GM18498 (cell line): Measurements from ENCODE around the gene RANGAP1.
"Not testable (repeated sequence)": the region's sequence is repeated elsewhere in the genome, so short reads cannot be mapped to it uniquely, and the experiment has no call there.

Experiments used
- ATAC-seq: cut with Tn5 transposase; IDR thresholded peaks from one replicate; pipeline ENCODE4 v1.9.1; 2021; ENCODE audit warnings: mild to moderate bottlenecking, moderate library complexity; ENCODE audit not compliant: unreplicated experiment

RANGAP1 gene

DNA sequence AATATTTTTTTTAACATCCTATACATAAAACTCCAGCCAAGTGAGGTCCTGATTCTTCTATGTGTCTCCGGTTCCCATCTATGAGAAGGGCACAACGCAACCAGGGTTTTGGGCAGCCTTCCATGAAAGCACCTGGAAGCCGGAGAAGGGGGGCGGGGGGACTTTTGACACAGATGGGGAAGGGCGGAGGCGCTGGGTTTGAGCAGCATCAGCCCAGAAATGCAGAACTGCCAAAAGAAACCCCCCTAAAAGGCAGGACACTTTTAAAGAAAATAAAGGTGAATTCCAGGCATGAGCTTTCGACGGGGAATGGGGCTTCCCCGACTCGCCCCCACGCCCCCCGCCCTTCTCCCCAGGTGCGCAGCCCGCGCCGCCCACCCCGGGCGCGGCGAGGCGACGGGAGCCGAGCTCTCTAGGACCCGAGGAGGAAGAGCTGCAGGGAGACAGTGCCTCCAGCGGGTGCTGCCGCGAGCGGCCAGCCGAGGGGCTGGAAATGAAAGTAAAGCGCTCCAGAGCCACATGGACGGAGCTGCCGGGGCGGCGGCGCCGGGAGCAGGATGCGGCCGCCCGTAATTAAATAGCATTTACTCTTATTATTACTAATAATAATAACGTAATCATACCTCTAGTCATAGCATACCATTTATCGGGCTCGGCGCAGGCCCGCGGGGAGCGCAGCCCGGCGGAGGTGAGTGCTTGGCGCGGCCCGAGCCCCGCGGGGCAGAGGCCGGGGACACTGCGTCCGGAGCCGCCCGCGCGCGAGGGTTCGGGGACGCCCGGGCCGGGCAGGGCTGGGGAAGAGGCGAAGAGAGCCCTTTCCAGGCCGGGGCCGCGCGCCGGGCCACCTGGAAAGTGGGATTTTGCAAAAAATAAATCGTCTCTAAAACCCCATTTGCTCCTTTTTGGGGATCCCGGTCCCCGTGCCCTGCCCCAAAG, 15.4 kb upstream of the RANGAP1 start, which contains the start of gene ZC3H7B:
ZC3H7B (plus strand) TSS at position 441 of the 936 bp plus-strand sequence. CDS start 19,136 bp downstream, outside the sequence.
- peak; percentile 92 for ATAC-seq

DNA sequence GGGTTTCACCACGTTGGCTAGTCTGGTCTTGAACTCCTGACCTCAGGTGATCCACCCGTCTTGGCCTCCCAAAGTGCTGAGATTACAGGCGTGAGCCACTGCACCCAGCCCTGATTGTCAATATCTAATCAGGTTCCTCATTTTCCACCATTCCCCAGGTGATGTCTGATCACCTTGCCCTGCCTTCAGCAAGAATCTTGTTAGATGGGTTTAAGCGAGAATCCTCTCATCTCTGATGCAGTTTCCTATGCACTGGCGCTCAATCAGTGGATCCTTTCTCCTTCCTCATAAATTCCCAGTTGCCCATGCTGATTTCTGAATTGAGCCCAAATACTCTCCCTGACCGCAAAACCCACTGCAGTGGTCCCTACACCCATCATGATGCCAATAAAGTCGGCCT, 14.7 kb upstream of the RANGAP1 start:
- no peak for ATAC-seq

DNA sequence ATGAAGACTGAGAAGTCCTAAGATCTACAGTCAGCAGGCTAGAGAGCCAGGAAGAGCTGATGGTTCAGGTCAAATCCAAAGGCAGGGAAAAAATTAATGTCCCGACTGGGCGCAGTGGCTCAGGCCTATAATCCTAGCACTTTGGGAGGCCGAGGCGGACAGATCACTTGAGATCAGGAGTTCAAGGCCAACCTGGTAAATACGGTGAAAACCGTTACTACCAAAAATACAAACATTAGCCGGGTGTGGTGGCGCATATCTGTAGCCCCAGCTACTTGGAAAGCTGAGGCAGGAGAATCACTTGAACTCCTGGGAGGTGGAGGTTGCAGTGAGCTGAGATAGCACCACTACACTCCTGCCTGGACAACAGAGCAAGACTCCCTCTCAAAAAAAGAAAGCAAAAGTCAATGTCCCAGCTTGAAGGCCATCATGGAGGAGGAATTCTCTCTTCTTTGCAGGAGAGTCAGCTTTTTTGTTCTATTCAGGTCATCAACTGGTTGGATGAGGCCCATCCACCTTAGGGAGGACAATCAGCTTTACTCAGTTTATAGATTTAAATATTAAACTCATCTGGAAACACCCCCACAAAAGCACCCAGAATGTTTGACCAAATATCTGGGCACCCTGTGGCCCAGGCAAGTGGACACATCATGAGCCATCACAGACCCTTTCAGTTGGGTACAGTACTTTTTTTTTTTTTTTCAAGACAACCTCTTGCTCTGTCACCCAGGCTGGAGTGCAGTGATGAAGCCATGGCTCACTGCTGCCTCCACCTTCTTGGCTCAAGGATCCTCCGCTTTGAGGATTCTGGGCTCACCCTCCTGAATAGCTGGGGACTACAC, 11.1 kb upstream of the RANGAP1 start:
- ATAC-seq, result no peak

GRCh38 chr22:41294816-41295215, 8.8 kb upstream of the RANGAP1 start:
- ATAC-seq, result not testable (repeated sequence)

DNA sequence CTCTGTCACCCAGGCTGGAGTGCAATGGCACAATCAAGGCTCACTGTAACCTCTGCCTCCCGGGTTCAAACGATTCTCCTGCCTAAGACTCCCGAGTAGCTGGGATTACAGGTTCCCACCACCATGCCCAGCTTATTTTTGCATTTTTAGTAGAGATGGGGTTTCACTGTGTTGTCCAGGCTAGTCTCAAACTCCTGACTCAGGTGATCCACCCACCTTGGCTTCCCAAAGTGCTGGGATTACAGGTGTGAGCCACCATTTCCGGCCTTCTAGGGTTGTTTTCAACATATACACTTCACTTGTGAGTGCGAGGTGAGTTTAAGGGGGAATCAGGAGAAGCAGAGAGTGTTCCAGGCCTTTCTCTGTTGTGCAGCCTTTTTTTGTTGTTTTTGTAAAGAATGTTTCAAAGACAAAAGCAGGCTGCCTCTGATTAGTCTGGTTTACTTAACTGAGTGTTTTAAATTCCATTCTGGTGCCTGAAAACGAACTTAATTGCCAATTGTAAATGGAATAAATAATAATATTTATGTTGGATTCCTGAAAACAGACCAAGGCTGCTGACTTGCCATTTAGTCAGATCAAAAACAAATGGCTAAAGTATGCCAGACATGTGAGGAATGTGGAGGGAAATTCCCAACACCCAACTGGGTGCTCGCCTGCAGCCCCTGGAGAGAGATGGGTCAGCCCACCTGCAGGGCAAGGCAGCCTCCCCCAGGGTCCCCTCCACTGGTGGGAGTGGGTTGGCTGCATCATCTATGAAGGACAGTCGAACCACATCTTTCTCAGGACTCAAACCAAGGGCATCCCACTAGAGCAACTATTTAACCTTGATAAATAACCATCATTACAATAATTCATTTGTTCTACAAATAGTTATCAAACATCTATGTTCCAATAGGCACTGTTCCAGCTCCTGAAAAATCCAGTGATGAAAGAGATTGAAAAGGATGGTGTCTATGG, 4.6 kb upstream of the RANGAP1 start:
- no peak for ATAC-seq

DNA sequence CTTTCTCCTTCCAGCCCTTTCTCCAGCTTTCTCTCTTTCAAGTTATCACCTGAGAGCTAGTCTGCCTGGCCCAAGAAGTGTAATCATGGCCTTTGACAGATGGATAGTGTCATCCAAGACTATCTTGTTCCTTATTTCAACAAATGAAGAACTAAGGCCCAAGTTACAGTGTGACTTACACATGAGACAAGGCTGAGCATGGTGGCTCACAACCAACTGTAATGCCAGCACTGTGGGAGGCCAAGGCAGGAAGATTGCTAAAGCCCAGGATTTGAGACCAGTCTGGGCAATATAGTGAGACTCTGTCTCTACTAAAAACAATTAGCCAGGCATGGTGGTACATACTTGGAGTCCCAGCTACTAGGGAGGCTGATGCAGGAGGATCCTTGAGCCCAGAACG, 3.7 kb upstream of the RANGAP1 start:
- ATAC-seq, result no peak

GRCh38 chr22:41288245-41288946, 2.4 kb upstream of the RANGAP1 start:
- no peak for ATAC-seq

DNA sequence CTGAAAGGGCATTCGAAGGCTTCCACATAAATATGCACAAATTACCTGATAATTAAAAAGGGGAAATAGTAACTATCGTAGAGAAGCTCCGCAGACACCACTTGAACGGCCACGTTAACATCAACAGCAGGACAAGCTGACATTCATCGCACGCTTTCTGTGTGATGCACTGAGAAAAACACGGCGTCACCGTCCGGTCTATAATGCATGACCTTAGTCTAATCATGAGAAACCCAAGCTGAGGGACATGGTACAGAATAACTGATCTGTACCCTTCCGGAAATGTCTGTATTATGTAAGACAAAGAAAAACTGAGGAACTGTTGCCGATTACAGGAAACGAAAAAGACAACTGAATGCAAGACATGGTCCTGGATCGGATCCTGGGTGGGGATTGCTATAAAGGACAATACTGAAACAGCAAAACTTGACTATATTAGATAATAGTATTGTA, 678 bp upstream of the RANGAP1 start:
- peak; percentile 20 for ATAC-seq

DNA sequence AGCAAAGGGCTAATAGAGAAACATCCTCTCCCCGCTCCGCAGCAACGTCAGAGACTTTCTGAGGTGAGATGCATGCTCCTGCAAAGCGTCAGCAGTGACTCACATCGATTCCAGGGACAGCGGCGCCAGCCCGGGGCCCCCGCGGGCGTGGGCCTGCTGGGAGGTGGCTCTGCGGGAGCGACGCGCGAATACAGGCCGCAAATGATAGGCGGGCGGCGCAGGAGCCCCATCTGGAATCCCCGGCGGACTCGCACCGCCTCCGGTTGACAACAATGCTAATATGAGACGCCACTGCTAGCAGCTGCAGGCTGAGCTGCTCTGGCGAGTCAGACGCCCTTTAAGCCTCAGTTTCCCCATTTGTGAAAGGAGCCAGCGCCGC, 557 bp downstream of the RANGAP1 start:
- ATAC-seq, result peak; percentile 13

- ATAC-seq, result no peak
Measured at GRCh38 chr22:41284465-41284864, 1.5 kb downstream of the RANGAP1 start.

DNA sequence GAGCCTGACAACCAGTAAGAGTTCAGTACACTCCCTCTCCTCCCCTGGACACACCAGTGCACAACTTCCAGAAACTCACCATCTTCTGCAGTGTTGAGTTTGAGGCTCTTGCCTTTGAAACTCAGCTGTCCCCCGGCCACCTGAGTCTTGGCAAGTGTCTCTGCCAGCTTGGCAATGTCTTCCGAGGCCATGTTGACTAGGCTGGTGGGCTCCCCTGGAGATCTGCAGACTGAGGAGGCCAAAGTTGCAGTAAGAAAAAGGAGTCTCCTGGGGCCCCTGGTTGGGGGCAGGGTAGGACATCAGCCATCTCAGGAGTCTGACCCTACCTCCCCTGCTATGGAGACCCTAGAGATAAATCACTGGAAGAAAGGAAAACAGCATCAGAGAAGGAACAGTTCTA, 5.1 kb downstream of the RANGAP1 start:
- ATAC-seq, result no peak

GRCh38 chr22:41280065-41280464, 5.9 kb downstream of the RANGAP1 start:
- ATAC-seq, result no peak

GRCh38 chr22:41274856-41275255, 11.1 kb downstream of the RANGAP1 start:
- no peak for ATAC-seq

- ATAC-seq, result no peak
Measured at GRCh38 chr22:41273128-41273527, 12.9 kb downstream of the RANGAP1 start.

- ATAC-seq, result no peak
Measured at GRCh38 chr22:41271787-41272186, 14.2 kb downstream of the RANGAP1 start.

GRCh38 chr22:41267958-41268357, 18.0 kb downstream of the RANGAP1 start:
- ATAC-seq, result no peak

DNA sequence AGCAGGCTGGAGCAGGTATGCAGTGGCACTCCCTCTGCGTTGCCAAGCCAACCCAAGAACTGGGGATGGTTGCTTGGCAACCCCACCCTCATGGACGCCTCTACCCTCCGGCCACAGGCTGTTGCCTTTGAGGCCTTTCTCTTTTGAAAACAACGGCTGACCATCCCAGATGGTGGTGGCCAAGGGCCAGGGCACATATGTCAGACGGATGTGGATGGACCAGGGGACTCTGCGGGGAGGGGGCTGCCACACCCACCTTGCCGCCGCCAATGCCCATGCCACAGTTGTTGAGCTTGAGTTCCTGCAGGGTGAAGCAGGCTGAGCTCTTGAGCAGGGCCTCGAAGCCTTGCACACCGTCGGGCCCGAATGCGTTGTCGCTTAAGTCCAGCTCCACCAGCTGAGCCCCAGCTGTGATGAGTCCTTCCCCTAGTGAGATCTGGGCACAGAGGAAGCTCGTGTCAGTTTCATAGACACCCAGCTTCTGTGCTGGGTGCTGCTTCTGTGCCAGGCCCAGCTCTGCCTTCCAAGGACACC, 21.5 kb downstream of the RANGAP1 start:
- ATAC-seq, result no peak

DNA sequence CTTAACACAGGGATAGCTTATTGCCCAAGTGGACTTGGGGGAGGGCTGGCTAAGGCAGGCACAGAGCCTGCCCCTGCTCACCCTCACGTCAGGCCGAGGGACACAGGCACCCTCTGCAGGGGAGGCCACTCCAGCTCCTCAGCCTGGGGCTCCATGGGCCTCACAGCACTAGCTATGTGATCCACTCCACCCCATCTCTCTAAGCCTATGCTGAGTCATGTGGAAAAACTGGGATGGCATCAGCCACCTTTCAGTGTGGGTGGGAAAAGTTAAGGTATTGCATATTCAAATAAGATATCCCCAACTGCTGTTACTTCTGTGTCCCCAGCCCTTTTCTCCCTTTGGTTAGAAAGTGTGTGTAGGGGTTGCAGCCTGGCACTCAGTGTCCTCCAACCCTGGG, 22.3 kb downstream of the RANGAP1 start:
- no peak for ATAC-seq

DNA sequence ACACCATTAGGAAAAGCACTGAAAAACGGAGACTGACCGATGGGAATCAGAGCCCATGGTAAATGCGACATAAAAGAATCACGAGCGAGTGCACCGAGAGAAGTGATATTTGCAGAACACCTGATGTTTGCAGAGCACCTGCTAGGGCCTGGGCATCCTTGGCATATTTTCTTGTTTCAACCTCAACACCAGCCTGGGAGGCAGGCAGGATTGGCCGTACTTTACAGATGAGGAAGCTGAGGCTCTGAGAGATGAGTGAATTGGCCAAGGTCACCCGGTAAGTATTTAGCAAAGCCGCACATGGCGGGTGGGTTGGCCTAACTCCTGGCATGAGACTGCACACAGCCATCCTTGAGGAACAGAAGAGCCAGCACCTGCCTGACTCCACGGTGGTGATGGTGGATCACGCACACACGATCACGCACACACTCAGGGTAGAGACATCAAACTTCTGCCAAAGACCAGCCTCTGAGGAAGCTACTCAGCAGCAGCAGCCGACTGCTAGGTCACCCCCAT, 23.7 kb downstream of the RANGAP1 start:
- ATAC-seq, result no peak
